SK-N-SH (cell line): Measurements from ENCODE around the gene FGD6. TPM values are rescaled to one million over a fixed set of nuclear protein-coding genes. Genes with fewer than 3 reads are reported as not detected.

ENCODE experiments used
- CTCF ChIA-PET: fragments of 300-600, 350-600 bp; formaldehyde crosslinking; extraction: SDS; loops from one replicate; lab custom pipeline; 2021; lab: Yijun Ruan, JAX
- POLR2A ChIA-PET: fragments of 350-600 bp; sonication (Branson Sonifier 250); formaldehyde crosslinking; extraction: SDS; loops from one replicate; lab custom pipeline; 2020; ENCODE audit warnings: antibody characterized with exemption, inconsistent platforms; lab: Yijun Ruan, JAX
- DNase-seq: peaks from one replicate; pipeline ENCODE4 v3.0.0; 2012
- H2AFZ ChIP-seq: fragments of 200-600 bp; sonication (generic); 2 replicates; pipeline ENCODE4 v1.8.1; 2016; ENCODE audit warnings: antibody characterized with exemption, mild to moderate bottlenecking, low read depth
- H3F3A ChIP-seq: fragments of 200-600 bp; sonication (generic); replicated peaks from 2 replicates; pipeline ENCODE3; 2016; ENCODE audit warnings: antibody characterized with exemption, mild to moderate bottlenecking; ENCODE audit not compliant: insufficient read depth
- H3K27ac ChIP-seq, 2 experiments: fragments of 200-500 bp in 1 of 2; fragments of 200-600 bp in 1 of 2; sonication (Bioruptor generic) in 1 of 2; sonication (generic), shearing (Covaris generic) in 1 of 2; 2 replicates each; pipeline versions ENCODE4 v1.5.1 to v1.6.1; 2014 to 2016; ENCODE audit warnings: low read depth in 2 of 2, inconsistent platforms in 1 of 2, low read length in 1 of 2, mild to moderate bottlenecking in 1 of 2, mixed read lengths in 1 of 2
- H3K27me3 ChIP-seq: fragments of 200-600 bp; sonication (generic), shearing (Covaris generic); 2 replicates; pipeline ENCODE4 v1.6.1; 2016; ENCODE audit warnings: mixed run types; ENCODE audit not compliant: insufficient read depth
- H3K36me3 ChIP-seq, 2 experiments: fragments of 200-500 bp in 1 of 2; fragments of 200-600 bp in 1 of 2; sonication (Bioruptor generic) in 1 of 2; sonication (generic) in 1 of 2; replicated peaks in 1 of 2; 2 replicates each; pipeline versions ENCODE3 to v1.5.1; 2014 to 2016; ENCODE audit warnings: low read length in 1 of 2, mild to moderate bottlenecking in 1 of 2; ENCODE audit not compliant: insufficient read depth in 2 of 2, control insufficient read depth in 1 of 2
- H3K4me1 ChIP-seq, 2 experiments: fragments of 200-500 bp in 1 of 2; fragments of 200-600 bp in 1 of 2; sonication (Bioruptor generic) in 1 of 2; sonication (generic), shearing (Covaris generic) in 1 of 2; 2 replicates each; pipeline versions ENCODE4 v1.5.1 to v1.6.1; 2014 to 2016; ENCODE audit warnings: low read depth in 1 of 2, low read length in 1 of 2, mixed run types in 1 of 2; ENCODE audit not compliant: insufficient read depth in 2 of 2, control insufficient read depth in 1 of 2
- H3K4me2 ChIP-seq: fragments of 200-600 bp; sonication (generic), shearing (Covaris generic); 2 replicates; pipeline ENCODE4 v1.6.1; 2017; ENCODE audit warnings: mixed run types
- H3K4me3 ChIP-seq, 2 experiments: fragments of 200-500 bp in 1 of 2; fragments of 200-600 bp in 1 of 2; sonication (Bioruptor generic) in 1 of 2; sonication (generic), shearing (Covaris generic) in 1 of 2; 2 replicates each; pipeline versions ENCODE4 v1.5.1 to v1.8.1; 2014 to 2016; ENCODE audit warnings: low read depth in 2 of 2, inconsistent platforms in 1 of 2, low read length in 1 of 2, mild to moderate bottlenecking in 1 of 2, mixed read lengths in 1 of 2, moderate library complexity in 1 of 2
- H3K79me2 ChIP-seq: fragments of 200-600 bp; sonication (generic); 2 replicates; pipeline ENCODE4 v1.8.1; 2017; ENCODE audit warnings: mild to moderate bottlenecking; ENCODE audit not compliant: insufficient read depth
- H3K9ac ChIP-seq: fragments of 200-600 bp; sonication (generic); 2 replicates; pipeline ENCODE4 v1.6.1; 2017; ENCODE audit warnings: mixed run types
- H3K9me2 ChIP-seq: fragments of 200-600 bp; sonication (generic); 2 replicates; pipeline ENCODE4 v1.6.1; 2017; ENCODE audit warnings: mixed run types
- H3K9me3 ChIP-seq: fragments of 200-600 bp; sonication (generic); 2 replicates; pipeline ENCODE4 v1.6.1; 2017; ENCODE audit warnings: mixed run types, mild to moderate bottlenecking, moderate library complexity
- H4K20me1 ChIP-seq: fragments of 200-600 bp; sonication (generic); 2 replicates; pipeline ENCODE4 v1.6.1; 2017; ENCODE audit warnings: mild to moderate bottlenecking, mixed run types; ENCODE audit not compliant: insufficient read depth
- CHD2 ChIP-seq: fragments of 150-350 bp; IDR thresholded peaks from 2 replicates; pipeline ENCODE4 v1.6.1; 2018; ENCODE audit warnings: low read length; ENCODE audit not compliant: partially characterized antibody
- MEF2A ChIP-seq: IDR thresholded peaks from 2 replicates; pipeline ENCODE4 v1.4.0; 2012; ENCODE audit warnings: low read depth, borderline replicate concordance
- REST ChIP-seq: IDR thresholded peaks from 2 replicates; pipeline ENCODE4 v1.6.1; 2012; ENCODE audit warnings: mild to moderate bottlenecking, low read depth, low read length, moderate library complexity
- USF1 ChIP-seq: IDR thresholded peaks from 2 replicates; pipeline ENCODE4 v1.4.0; 2012; ENCODE audit warnings: low read depth, borderline replicate concordance
- YY1 ChIP-seq: IDR thresholded peaks from 2 replicates; pipeline ENCODE4 v1.4.0; 2012; ENCODE audit warnings: low read depth, mild to moderate bottlenecking
- WGBS: methylation state at CpG from one replicate; pipeline ENCODE4 v1.1.6; 2017; ENCODE audit warnings: low lambda C conversion rate; 5-methylcytosine and 5-hydroxymethylcytosine counted together
- polyA plus RNA-seq, 3 experiments: library from polyadenylated mRNA; depleted of rRNA; stranded (reverse); fragments of >200 nt; gene quantifications; 2 replicates each; pipeline ENCODE4 v1.2.3, GENCODE V29; 2012

Gene FGD6
- polyA plus RNA-seq, 1 of the 3 experiments (the other 2 are of a cell fraction), result 2.8 TPM

- no peak overlapping the region for H3K9ac ChIP-seq
- 85% methylated on average over 3 of the region's 3 CpGs for WGBS
- no peak for DNase-seq
These were observed 2.8 kb downstream of the FGD6 start for GRCh38 chr12:95214466-95214865.

GRCh38 chr12:95213928-95214327, 3.3 kb downstream of the FGD6 start:
- H2AFZ ChIP-seq, result no peak overlapping the region
- 73% methylated on average over 1 of the region's 1 CpG for WGBS
- no peaks in the 10 kb centered on the region for H4K20me1 ChIP-seq
- no peaks in the 10 kb centered on the region for H3K9me2 ChIP-seq
- H3K79me2 ChIP-seq, result peaks cover 78% of the 10 kb centered on the region
- no peak overlapping the region for H3K4me3 ChIP-seq
- no peak overlapping the region for H3K9ac ChIP-seq
- peak overlapping the region in 1 of 2 experiments; percentile 47; a peak in 2 of 4 replicates for H3K27ac ChIP-seq
- no peak overlapping the region for H3K4me2 ChIP-seq
- H3F3A ChIP-seq, result peaks cover 22% of the 10 kb centered on the region
- POLR2A ChIA-PET, result no interaction called here
- no peaks in the 10 kb centered on the region for H3K9me3 ChIP-seq
- no peaks in the 10 kb centered on the region for H3K27me3 ChIP-seq
- TF ChIP-seq REST (no peak), MEF2A (no peak), USF1 (no peak)
- TF ChIP-seq, all 33 proteins: peak for 0
- CTCF ChIA-PET, result interaction anchor here (1.6 to 1.7 kb wide), 2 partner anchors 97 to 98 kb away, joined by 6 to 9 read pairs; no protein-coding TSS in a partner anchor
- Histone ChIP-seq H3K4me1 (peaks cover 6 to 17% of the 10 kb centered on the region in 2 experiments; a peak in 3 of 4 replicates), H3K36me3 (no peaks in the 10 kb centered on the region)
- no peak for DNase-seq

More at GRCh38 chr12:95214466-95214865, 2.8 kb downstream of the FGD6 start:
- TF ChIP-seq YY1, result no peak
- no peak for TF ChIP-seq CHD2
- no peaks in the 10 kb centered on the region for H3K9me3 ChIP-seq
- CTCF ChIA-PET, result interaction anchor here (0.7 to 3.5 kb wide), 5 partner anchors 15 to 109 kb away, joined by 3 to 37 read pairs (median 6); no protein-coding TSS in a partner anchor
- peaks cover 7 to 17% of the 10 kb centered on the region in 2 experiments; a peak in 3 of 4 replicates for H3K4me1 ChIP-seq
- no peaks in the 10 kb centered on the region; the same call in 1 of the 2 replicates for H4K20me1 ChIP-seq
- H2AFZ ChIP-seq, result no peak overlapping the region
- peaks cover 28% of the 10 kb centered on the region for H3F3A ChIP-seq
- H3K27ac ChIP-seq, result no peak overlapping the region
- no peaks in the 10 kb centered on the region for H3K9me2 ChIP-seq
- H3K79me2 ChIP-seq, result peaks cover 83% of the 10 kb centered on the region
- H3K4me2 ChIP-seq, result no peak overlapping the region
- no peaks in the 10 kb centered on the region for H3K27me3 ChIP-seq
- POLR2A ChIA-PET, result no interaction called here
- H3K36me3 ChIP-seq, result no peaks in the 10 kb centered on the region
- H3K4me3 ChIP-seq, result no peak overlapping the region
